ENCODE results near the gene COL17A1.

GRCh38 chr10:104021246-104021645 is 64.4 kb downstream of the COL17A1 start:
- TF ChIP-seq GATA3 (IDR thresholded peaks at IDR 0.05; ENCODE audit: low read depth, low read length) (no peak), GATA2 (IDR thresholded peaks at IDR 0.05; ENCODE audit: low read depth, low read length) (no peak)
